GF-D8 (cell line): ENCODE measurements around the gene TLR9.

Experiments
- DNase-seq: peaks from one replicate; lab custom pipeline; 2025; lab: John Stamatoyannopoulos, UW

TLR9 gene

DNA sequence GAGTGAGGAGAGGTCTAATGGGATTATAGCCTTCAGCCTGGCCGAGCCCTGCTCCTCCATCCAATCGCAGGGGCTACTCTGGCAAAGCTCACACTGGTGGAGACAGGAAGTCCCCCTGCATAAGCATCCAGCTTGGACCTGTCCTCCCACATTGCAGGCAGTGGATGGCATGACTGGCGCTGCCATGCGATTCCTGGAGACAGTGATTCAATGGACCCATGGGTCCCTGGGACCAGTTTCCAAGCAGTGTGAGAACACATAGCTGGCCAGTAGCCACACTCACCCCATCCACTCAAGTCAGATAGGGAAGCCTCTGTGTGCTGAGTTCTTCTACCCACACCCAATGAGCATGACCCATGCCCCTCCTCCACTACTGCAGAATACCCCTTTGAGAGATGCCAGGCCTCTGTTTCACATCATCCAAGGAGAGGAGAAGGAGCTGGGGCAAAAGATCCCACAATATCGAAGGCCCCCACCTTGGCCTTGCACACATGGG lies 53.1 kb downstream of the TLR9 start:
- no peak for DNase-seq

DNA sequence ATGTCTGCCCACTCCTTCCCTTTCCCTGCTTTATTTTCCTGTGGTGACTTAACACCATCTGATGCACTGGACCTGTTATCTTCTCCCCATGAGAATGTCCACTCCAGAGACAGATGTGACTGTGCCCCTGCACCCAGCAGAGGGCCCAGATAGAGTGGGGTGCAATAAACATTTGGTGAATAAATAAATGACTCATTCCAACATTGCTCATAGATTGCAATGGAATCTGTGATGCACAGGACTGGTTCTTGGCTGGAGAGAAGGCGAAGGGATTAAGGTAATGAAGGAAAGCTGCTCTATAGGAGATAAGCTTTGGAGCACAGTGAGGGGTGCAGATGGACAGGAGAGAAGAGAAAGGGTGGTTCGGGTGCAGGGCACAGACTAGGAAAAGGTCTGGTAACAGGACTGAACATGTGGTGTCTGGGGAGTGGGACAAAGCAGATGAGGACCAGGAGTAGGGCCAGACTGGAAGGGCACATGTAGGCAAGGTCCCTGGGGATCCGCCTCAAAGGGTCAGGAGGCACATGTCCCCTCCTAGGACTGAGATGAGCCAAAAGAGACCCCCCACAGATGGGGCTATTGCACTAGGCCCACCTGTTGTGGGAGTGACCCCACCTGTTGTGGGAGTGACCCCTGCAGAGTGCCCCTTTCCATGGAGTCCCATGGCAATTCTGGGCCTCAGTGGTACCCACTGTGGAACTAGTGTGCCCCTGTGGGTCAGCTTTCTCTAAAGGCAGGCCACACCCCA lies 53.8 kb downstream of the TLR9 start:
- no peak for DNase-seq
